GM18870 (cell line): ENCODE results near the gene PNLIPRP2.

Experiments used
- ATAC-seq: cut with Tn5 transposase; IDR thresholded peaks from one replicate; pipeline ENCODE4 v1.9.1; 2021; ENCODE audit warnings: moderate library complexity; ENCODE audit not compliant: unreplicated experiment

Gene PNLIPRP2

GRCh38 chr10:116679351-116679750, 58.6 kb downstream of the PNLIPRP2 start:
- no peak for ATAC-seq

GRCh38 chr10:116683166-116683565, 62.4 kb downstream of the PNLIPRP2 start:
- ATAC-seq: no peak

- no peak for ATAC-seq
These were observed 63.1 kb downstream of the PNLIPRP2 start for GRCh38 chr10:116683821-116684220.

- no peak for ATAC-seq
These were observed 64.0 kb downstream of the PNLIPRP2 start for GRCh38 chr10:116684781-116685180.

- no peak for ATAC-seq
These were observed 65.1 kb downstream of the PNLIPRP2 start for GRCh38 chr10:116685807-116686206.

- ATAC-seq: no peak
These were observed 65.9 kb downstream of the PNLIPRP2 start for GRCh38 chr10:116686632-116687031.

- ATAC-seq: no peak
These were observed 66.9 kb downstream of the PNLIPRP2 start for GRCh38 chr10:116687633-116688032.

GRCh38 chr10:116688241-116688711, 67.5 kb downstream of the PNLIPRP2 start:
- no peak for ATAC-seq

- no peak for ATAC-seq
These were observed 68.2 kb downstream of the PNLIPRP2 start for GRCh38 chr10:116688741-116689495.

GRCh38 chr10:116689744-116690143, 69.0 kb downstream of the PNLIPRP2 start:
- ATAC-seq: no peak

- no peak for ATAC-seq
These were observed 69.9 kb downstream of the PNLIPRP2 start for GRCh38 chr10:116690356-116691322.

GRCh38 chr10:116691635-116692034, 70.9 kb downstream of the PNLIPRP2 start:
- ATAC-seq: no peak

GRCh38 chr10:116692225-116692624, 71.5 kb downstream of the PNLIPRP2 start:
- no peak for ATAC-seq

GRCh38 chr10:116694243-116694926, 73.6 kb downstream of the PNLIPRP2 start:
- no peak for ATAC-seq
